Thyroid gland (tissue), 4 donors: ENCODE results near the gene CRISP2. TPM values are rescaled to one million over a fixed set of nuclear protein-coding genes. Genes with fewer than 3 reads are reported as not detected.

Source experiments
- DNase-seq, 2 donors: peaks; one replicate each; pipeline ENCODE4 v3.0.0-alpha.2; 2019
- H3K27ac ChIP-seq, 3 donors: fragments of 200-600 bp; sonication (generic); 1 replicate in 2 of 3; 2 replicates in 1 of 3; pipeline ENCODE4 v1.5.1; 2016 to 2019; ENCODE audit warnings: mild to moderate bottlenecking in 1 of 3, moderate library complexity in 1 of 3
- H3K27me3 ChIP-seq: fragments of 200-600 bp; sonication (generic); one replicate; pipeline ENCODE4 v1.5.1; 2019
- H3K36me3 ChIP-seq, 2 donors: fragments of 200-600 bp; sonication (generic); one replicate each; pipeline ENCODE4 v1.5.1; 2016 to 2019
- H3K4me1 ChIP-seq, 2 donors: fragments of 200-600 bp; sonication (generic); one replicate each; pipeline ENCODE4 v1.5.1; 2017 to 2019
- H3K4me3 ChIP-seq, 3 donors: fragments of 200-600 bp; sonication (generic); replicated peaks in 1 of 3; 1 replicate in 2 of 3; 2 replicates in 1 of 3; pipeline ENCODE4 v1.5.1; 2016; ENCODE audit warnings: mild to moderate bottlenecking in 1 of 3
- H3K9me3 ChIP-seq: fragments of 200-600 bp; sonication (generic); one replicate; pipeline ENCODE4 v1.5.1; 2017
- POLR2A ChIP-seq, 2 donors: fragments of 450-650 bp; IDR thresholded peaks; one replicate each; pipeline ENCODE4 v1.6.1; 2017; ENCODE audit warnings: antibody characterized with exemption in 2 of 2, mild to moderate bottlenecking in 2 of 2, moderate library complexity in 1 of 2
- WGBS, 2 donors: methylation state at CpG; one replicate each; pipeline ENCODE4 v1.1.5; 2017; 5-methylcytosine and 5-hydroxymethylcytosine counted together
- intact Hi-C: fragments of 100-400 bp; cut with DNase I; formaldehyde crosslinking; loops from one replicate; pipeline ENCODE4 v1.15.1; 2023
- total RNA-seq, 4 donors: library from RNA; depleted of rRNA; stranded (reverse); fragments of >200 nt; gene quantifications; one replicate each; pipeline ENCODE4 v1.2.3, GENCODE V29; 2016
- TF ChIP-seq, protein P1 (sequence below), 6 experiments: fragments of 200-600 bp in 3 of 6; fragments of 450-650 bp in 3 of 6; sonication (generic) in 3 of 6; IDR thresholded peaks; one replicate each; pipeline ENCODE4 v1.5.1; 2016 to 2019; ENCODE audit warnings: antibody characterized with exemption in 6 of 6, mild to moderate bottlenecking in 2 of 6, inconsistent platforms in 1 of 6, moderate library complexity in 1 of 6

CRISP2 gene
- total RNA-seq, 4 donors from 2014 or later = 0.33 to 2.7 (median 0.39) TPM; not detected in 1

DNA sequence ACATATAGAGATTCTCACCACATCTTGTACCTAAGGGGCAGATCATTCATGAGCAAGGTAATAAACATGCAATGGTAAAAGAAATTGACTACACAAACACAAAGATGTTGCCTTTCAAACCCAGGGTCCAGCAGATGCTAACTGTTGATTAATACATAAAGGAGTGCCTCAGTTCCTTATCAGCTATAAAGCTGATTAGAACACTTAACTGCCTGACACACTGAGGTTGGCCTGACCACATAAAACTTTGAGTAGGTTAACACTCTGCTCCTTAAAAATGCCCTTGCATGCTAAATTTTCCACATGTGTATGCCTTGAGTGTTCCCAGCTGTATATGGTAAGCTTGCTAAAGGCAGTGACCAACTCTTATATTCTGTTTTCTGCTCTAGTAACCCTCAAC, 14.9 kb downstream of the CRISP2 start:
- intact Hi-C loops = no loop called here
- no peak for DNase-seq
- TF ChIP-seq, protein P1, sequence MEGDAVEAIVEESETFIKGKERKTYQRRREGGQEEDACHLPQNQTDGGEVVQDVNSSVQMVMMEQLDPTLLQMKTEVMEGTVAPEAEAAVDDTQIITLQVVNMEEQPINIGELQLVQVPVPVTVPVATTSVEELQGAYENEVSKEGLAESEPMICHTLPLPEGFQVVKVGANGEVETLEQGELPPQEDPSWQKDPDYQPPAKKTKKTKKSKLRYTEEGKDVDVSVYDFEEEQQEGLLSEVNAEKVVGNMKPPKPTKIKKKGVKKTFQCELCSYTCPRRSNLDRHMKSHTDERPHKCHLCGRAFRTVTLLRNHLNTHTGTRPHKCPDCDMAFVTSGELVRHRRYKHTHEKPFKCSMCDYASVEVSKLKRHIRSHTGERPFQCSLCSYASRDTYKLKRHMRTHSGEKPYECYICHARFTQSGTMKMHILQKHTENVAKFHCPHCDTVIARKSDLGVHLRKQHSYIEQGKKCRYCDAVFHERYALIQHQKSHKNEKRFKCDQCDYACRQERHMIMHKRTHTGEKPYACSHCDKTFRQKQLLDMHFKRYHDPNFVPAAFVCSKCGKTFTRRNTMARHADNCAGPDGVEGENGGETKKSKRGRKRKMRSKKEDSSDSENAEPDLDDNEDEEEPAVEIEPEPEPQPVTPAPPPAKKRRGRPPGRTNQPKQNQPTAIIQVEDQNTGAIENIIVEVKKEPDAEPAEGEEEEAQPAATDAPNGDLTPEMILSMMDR (IDR thresholded peaks at IDR 0.05) = no peak
- TF ChIP-seq POLR2A (IDR thresholded peaks at IDR 0.05) = no peak
- no peaks in the 10 kb centered on the region for H3K9me3 ChIP-seq
- no peaks in the 10 kb centered on the region for H3K36me3 ChIP-seq
- no peaks in the 10 kb centered on the region for H3K27me3 ChIP-seq
- H3K4me1 ChIP-seq = no peaks in the 10 kb centered on the region
- no peak overlapping the region for H3K4me3 ChIP-seq
- no peak overlapping the region for H3K27ac ChIP-seq

GRCh38 chr6:49693512-49693911, 19.8 kb downstream of the CRISP2 start:
- H3K4me1 ChIP-seq = no peaks in the 10 kb centered on the region
- TF ChIP-seq, protein P1 (IDR thresholded peaks at IDR 0.05) = no peak
- TF ChIP-seq POLR2A (IDR thresholded peaks at IDR 0.05) = no peak
- 78 to 81% methylated on average over 1 of the region's 1 CpG for WGBS, 2 donors
- H3K27ac ChIP-seq = no peak overlapping the region
- no peaks in the 10 kb centered on the region for H3K9me3 ChIP-seq
- no peaks in the 10 kb centered on the region for H3K27me3 ChIP-seq
- H3K36me3 ChIP-seq = no peaks in the 10 kb centered on the region
- intact Hi-C loops = no loop called here
- no peak for DNase-seq
- no peak overlapping the region for H3K4me3 ChIP-seq

- Histone ChIP-seq H3K27me3 (no peaks in the 10 kb centered on the region), H3K4me1 (no peaks in the 10 kb centered on the region), H3K27ac (no peak overlapping the region), H3K4me3 (no peak overlapping the region), H3K9me3 (no peaks in the 10 kb centered on the region), H3K36me3 (no peaks in the 10 kb centered on the region)
- intact Hi-C loops = no loop called here
- TF ChIP-seq, protein P1 (IDR thresholded peaks at IDR 0.05) = no peak
- TF ChIP-seq POLR2A (IDR thresholded peaks at IDR 0.05) = no peak
- WGBS, 2 donors = 74 to 80% methylated on average over 2 of the region's 2 CpGs
- DNase-seq = no peak
Measured at GRCh38 chr6:49692534-49692933, 20.8 kb downstream of the CRISP2 start.

- Histone ChIP-seq H3K4me1 (no peaks in the 10 kb centered on the region), H3K27me3 (no peaks in the 10 kb centered on the region), H3K27ac (no peak overlapping the region), H3K36me3 (no peaks in the 10 kb centered on the region), H3K9me3 (no peaks in the 10 kb centered on the region), H3K4me3 (no peak overlapping the region)
- TF ChIP-seq POLR2A (IDR thresholded peaks at IDR 0.05) = no peak
- TF ChIP-seq, protein P1 (IDR thresholded peaks at IDR 0.05) = no peak
- no peak for DNase-seq
- 71 to 73% methylated on average over 4 of the region's 4 CpGs for WGBS, 2 donors
- intact Hi-C loops = no loop called here
Measured at GRCh38 chr6:49676671-49677281, 36.6 kb downstream of the CRISP2 start.

GRCh38 chr6:49675816-49676215, 37.5 kb downstream of the CRISP2 start:
- WGBS, 2 donors = 82 to 88% methylated on average over 1 of the region's 1 CpG
- DNase-seq = no peak
- no peak for TF ChIP-seq POLR2A (IDR thresholded peaks at IDR 0.05)
- intact Hi-C loops = no loop called here
- no peaks in the 10 kb centered on the region for H3K9me3 ChIP-seq
- no peaks in the 10 kb centered on the region for H3K4me1 ChIP-seq
- H3K27ac ChIP-seq = no peak overlapping the region
- no peaks in the 10 kb centered on the region for H3K36me3 ChIP-seq
- no peaks in the 10 kb centered on the region for H3K27me3 ChIP-seq
- H3K4me3 ChIP-seq = no peak overlapping the region
